T47D (cell line): Measurements from ENCODE around the gene NRTN.

ENCODE experiments used
- DNase-seq, 2 experiments: peaks; one replicate each; pipeline versions ENCODE4 v3.0.0 to v3.0.0-alpha.2; 2011 to 2012; ENCODE audit warnings: low read depth in 1 of 2, low spot score in 1 of 2
- JUND ChIP-seq: IDR thresholded peaks from 2 replicates; pipeline ENCODE4 v1.6.1; 2012; ENCODE audit warnings: low read depth
- in situ Hi-C: cut with HindIII; loops from 2 replicates; pipeline ENCODE4 v1.10.0; 2016; ENCODE audit warnings: low sequenced_read_pairs, low pct_unique_long_range_greater_than_20kb

The NRTN gene

GRCh38 chr19:5798244-5798643, 6.6 kb upstream of the NRTN start:
- DNase-seq = no peak
- in situ Hi-C loops = no loop called here
- no peak for TF ChIP-seq JUND

GRCh38 chr19:5799247-5800241, 5.3 kb upstream of the NRTN start:
- in situ Hi-C loops = no loop called here
- no peak for DNase-seq
- TF ChIP-seq JUND = no peak

- in situ Hi-C loops = no loop called here
- DNase-seq = no peak
- no peak for TF ChIP-seq JUND
Observed at GRCh38 chr19:5800361-5801270, 4.3 kb upstream of the NRTN start.

DNA sequence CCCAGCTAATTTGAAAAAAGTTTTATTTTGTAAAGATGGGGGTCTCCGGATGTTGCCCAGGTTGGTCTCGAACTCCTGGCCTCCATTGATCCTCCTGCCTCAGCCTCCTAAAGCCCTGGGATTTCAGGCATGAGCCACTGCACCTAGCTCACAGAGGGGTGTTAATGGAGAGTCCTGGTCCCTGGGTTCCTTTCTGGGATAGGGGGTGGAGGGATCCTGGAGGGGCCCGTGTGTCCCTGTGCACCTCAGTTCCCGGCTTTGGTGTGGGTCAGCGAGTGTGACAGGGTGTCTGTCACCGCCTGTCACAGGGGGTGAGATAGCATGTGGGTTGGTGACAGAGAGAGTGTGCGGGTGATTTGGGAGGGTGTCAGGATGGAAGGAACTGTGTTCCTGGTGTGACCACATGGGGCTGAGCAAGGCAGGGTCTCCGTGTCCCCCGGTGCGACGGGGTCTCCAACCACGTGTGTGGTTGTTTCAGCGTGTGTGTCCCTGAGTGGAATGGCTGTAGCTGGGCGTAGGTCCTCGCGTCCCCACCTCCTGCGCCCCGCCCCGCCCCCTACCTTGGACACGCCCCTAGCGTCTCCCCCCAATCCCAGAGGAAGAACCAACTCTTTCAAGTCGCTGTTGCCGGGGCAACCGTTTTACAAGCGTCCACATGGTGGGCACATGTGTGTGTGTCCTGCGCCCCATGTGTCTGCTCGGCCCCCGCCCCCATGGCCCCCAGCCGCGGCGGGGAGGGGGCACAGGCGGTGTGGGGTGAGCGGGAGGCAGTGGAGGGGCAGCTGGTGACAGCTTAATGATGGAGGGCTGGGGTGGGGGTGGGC, 2.9 kb upstream of the NRTN start:
- TF ChIP-seq JUND = no peak

GRCh38 chr19:5803441-5803751, 1.5 kb upstream of the NRTN start:
- DNase-seq = no peak
- in situ Hi-C loops = no loop called here
- no peak for TF ChIP-seq JUND

More for the DNA sequence above, 2.9 kb upstream of the NRTN start:
- in situ Hi-C loops = no loop called here
- DNase-seq = no peak

DNA sequence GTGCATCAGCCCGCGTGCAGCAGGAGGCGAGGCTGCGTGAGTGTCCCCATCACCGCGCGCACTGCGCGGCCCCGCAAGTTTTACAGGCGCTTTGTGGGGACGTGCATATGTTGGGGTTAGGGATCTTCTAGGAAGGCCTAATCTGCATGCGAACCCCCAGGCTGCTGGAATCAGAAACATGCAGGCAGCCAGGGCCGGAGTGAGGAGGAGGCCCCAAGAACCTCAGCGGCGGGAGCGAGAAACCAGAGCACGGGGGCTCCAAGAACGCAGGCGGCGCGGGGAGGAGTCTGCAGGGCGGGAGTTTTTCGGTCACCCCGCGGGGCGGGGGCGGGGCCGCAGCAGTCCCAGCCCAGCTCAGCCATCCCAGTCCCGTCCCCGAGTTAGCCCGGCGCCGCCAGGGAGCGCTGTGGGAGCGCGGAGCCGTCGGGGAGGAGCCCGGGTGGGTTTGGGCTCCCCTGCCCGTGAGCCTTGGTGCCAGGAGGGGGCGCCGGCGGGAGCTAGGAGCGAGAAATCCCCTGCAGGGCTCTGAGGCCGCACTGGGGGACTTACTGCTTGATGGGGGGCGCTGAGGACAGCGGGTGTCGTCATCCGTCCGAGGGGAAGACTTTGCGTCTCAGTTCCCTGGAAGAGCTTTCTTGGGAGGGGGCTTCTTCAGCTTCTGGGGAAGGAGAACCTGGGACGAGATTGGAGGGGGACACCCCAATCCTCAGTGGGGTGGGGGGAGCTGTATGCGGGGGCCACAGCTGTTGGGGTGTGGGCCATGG, 933 bp upstream of the NRTN start:
- peak; percentile 90 to 97 for DNase-seq
- in situ Hi-C loops = no loop called here

GRCh38 chr19:5805462-5806132, 730 bp downstream of the NRTN start:
- in situ Hi-C loops = no loop called here
- TF ChIP-seq JUND = no peak
- peak; percentile 69 to 81 for DNase-seq

More for the DNA sequence above, 933 bp upstream of the NRTN start:
- TF ChIP-seq JUND = no peak

DNA sequence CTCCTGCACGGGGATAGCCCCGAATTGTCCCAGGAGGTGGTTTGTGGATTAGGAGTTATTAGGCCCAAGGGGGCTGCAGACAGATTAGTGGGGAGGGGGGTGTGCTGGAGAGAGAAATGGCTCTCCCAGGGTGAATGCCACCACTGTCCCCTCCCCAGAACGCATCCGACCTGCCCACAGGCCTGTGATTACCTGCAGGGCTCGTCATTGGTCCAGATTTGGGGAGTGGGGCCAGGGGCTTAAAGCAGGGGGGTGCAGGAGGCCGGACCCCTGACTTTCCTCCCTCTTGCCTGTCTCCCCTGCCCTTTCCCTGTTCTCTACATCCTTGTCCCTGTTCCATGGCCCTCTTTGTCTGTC, 1.2 kb downstream of the NRTN start:
- DNase-seq = no peak
- in situ Hi-C loops = no loop called here
- no peak for TF ChIP-seq JUND

DNA sequence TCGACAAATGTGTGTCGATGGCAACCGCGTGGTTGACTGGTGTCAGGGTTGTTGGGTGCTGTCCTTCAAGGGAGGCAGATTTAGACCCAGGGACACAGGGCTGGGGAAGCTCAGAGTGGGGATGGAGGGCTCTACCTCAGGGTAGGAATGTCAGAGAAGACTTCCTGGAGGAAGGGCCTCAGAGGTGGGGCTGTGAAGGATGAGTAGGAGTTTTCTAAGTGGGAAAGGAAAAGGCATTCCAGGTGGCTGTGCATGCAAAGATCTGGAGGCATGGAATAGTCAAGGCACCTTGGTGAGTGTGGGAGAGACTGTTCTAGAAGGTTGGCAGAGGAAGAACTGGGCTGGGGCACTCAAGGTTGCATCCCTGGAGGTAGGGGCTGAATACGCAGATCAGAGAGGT, 2.0 kb downstream of the NRTN start:
- in situ Hi-C loops = no loop called here
- no peak for DNase-seq

GRCh38 chr19:5808120-5808816, 3.4 kb downstream of the NRTN start:
- DNase-seq = no peak
- no peak for TF ChIP-seq JUND
- in situ Hi-C loops = no loop called here

More for the DNA sequence above, 2.0 kb downstream of the NRTN start:
- TF ChIP-seq JUND = no peak

DNA sequence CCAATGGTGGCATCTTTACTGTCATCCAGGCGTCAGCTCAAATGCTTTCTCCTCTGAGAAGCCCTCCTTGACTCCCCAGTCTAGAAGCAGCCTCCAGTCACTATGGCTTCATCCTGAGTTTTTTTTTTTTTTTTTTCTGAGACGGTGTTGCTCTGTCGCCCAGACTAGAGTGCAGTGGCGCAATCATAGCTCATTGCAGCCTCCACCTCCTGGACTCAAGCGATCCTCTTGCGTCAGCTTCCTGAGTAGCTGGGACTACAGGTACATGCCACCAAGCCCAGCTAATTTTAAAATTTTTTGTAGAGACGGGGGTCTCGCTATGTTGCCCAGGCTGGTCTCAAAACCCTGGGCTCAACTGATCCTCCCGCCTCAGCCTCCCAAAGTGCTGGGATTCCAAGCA, 4.2 kb downstream of the NRTN start:
- in situ Hi-C loops = no loop called here
- DNase-seq = no peak
- TF ChIP-seq JUND = no peak
